HG03342 (cell line): ENCODE measurements around the gene RBM19.

ENCODE experiments used
- ATAC-seq: cut with Tn5 transposase; IDR thresholded peaks from one replicate; pipeline ENCODE4 v1.9.1; 2021; ENCODE audit warnings: mild to moderate bottlenecking, moderate library complexity; ENCODE audit not compliant: unreplicated experiment

The RBM19 gene

DNA sequence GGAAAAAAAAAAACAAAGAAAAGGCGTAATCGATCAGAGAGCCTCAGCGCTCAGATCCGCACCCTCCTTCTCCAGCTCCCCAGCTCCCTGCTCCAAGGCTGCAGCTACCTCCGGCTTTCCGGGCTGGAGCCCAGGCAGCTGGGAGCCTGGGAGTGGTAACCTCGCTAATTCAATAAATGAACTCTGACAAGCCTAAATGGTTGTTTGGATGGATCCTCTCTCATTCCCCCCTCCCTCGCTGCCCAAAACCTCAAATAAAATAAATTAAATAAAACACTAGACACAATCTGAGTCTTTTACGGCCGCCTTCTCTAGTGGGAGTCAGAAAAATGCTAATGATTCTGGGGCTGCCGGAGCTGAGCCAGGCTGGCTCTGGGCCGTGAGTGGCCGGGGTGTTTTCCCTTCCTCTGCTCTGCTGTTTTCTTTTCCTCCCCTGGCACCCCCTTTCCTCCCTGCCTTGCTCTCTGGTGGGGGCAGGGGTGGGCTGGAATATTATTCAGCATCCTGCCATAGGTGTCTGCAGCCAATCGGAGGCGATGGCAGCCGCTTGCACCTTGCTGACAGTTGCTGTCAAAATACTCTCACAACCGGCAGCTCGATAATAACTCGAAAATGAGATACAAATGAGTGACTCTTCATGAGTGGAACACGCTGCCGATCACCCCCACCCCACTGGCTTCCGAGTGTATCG lies 76.1 kb downstream of the RBM19 start:
- ATAC-seq: no peak

DNA sequence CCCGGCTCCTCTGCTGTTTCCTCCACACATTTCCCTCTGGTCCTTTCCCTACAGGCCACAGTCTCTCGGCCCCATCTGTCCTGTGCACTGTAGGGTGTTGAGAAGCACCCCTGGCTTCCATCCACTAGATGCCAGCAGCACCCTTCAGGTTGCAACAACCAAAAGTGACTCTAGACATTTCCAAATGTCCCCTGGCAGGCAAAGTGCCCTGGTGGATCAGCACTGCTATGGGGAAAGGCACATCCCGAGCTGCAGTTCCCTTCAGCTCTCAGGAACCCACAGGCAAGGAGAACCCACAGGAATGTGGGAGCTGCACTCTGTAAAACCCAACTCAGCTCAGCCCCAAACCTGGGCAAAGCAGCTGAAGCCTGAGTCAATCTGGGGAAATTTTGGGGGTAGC lies 77.0 kb downstream of the RBM19 start:
- no peak for ATAC-seq

DNA sequence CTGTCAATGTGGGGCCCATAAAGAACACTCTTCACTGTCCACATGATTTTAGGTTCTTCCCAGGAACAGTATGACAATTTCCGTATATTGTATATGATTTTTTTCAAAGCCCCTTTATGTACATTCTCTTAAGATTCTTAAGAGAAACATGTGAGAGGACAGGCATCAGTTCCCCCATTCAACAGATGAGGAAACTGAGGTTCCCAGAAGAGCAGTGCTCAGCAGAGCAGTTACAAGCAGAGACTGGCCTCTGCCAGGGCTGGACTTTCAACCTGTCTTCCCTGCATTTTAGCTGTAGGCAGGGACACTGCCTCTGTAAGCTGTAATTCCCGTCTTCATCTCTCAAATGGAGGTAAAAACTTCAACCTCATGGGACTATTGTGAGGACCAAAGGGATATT lies 77.7 kb downstream of the RBM19 start:
- ATAC-seq: no peak

DNA sequence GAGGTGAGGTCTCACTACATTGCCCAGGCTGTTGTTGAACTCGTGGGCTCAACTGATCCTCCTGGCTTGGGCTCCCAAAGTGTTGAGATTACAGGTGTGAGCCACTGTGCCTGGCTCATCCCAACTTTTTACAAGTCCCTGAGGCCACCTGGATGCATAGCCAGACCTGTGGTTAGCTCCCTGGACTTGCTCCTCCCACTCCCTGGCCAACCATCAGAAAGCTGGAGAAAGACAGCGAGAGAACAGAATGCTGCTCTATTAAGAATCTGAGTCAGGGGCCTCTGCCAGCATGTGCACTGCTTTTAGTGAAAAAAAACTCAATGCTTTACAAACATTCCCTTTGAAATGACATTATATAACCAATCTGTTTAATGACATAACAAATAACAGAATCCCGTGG lies 78.2 kb downstream of the RBM19 start:
- ATAC-seq: no peak

DNA sequence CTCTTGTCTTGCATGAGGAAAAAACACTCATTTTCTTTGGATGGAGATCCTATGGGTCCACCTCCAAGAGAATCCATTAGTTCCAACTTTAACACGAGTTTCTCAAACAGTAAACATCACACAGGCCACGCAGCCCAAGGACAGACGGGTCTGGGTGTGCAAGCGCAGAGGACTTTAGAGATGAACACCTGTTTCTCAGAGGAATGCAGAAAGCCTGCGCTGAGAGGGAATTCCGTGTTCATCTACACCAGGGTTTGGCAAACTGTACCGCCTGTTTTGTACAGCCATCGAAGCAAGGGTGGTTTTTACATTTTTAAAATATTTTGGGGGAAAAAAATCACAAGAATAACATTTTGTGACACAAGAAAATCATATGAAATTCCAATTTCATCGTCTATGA lies 79.4 kb downstream of the RBM19 start:
- ATAC-seq: no peak

DNA sequence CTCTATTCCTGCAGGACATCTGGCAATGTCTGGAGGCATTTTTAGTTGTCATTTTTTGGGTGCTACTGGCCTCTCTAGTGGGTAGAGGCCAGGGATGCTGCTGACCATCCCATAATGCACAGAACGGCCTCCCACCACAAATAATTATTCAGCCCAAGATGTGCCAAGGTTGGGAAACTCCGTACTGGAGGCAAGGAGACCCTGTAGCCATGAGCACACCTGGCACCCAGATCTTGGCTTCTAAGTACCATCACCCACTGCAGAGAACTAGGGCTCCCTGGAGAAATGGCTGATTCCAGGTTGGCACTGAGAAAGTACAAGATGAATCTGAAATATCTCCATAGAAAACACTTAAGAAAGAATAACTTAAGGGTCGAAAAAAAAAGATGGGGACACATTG lies 81.7 kb downstream of the RBM19 start:
- no peak for ATAC-seq

DNA sequence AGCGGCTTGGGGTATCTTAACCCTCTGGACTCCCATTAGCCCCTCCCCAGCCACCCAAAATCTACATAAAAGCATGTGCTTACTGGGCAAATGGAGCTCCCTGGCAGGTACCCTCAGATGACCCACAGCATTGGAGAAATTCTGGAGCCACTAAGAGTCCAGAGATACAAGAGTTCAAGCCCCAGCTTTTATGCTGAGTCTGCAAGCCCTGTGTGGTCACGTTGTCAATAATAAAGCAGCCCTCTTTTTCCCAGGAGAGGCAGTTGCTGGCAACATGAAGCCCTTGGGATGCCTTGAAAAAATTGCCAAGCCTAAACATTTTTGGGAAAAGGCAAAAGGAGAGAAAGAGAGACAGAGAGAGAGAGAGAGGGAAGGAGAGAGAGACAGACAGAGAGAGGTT lies 83.4 kb downstream of the RBM19 start:
- ATAC-seq: no peak

DNA sequence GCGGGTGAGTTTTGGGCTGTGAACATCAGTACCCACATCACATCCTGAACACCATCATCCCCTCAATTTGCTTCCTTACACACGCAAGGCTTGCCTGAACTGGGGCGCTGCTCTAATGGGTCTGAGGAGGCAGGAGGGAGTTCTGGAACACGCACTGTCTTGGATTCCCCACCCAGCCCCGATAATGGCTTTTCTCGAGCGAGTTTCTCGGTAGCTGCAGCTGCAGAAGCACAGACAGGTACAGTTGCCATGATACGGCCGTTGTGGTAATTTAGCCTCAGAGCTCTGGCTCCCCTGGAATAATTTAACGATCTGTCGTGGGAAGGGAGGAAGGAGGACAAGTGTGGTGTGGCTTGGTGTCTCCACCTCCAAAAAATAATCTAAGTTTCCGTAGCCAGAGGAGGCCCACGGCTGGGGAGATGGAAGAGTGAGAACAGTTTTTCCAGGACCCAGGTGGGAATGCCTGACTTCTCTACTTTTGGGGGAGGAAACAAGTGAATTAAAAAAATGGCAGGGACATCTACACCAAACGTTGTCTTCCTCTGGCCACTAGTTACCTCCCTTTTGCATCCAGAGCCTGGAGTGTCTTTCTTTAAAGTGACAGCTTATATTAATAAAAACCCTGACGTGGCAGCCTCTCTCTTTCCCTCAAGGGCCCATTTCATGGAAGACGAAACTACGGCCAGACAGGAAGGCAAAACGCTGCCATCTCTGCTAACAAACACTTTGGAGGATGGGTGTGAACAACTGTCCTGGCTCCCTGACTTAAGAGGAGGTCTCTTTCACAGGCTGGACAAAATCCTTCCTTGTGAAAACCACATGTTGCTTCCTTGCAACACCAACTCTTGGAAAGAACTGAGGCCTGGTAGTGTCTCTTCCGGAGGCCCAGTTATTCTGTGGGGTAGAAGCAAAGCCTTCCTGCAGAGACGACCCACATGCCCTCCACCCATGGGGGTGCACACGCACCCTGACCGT lies 84.8 kb downstream of the RBM19 start:
- ATAC-seq: no peak

DNA sequence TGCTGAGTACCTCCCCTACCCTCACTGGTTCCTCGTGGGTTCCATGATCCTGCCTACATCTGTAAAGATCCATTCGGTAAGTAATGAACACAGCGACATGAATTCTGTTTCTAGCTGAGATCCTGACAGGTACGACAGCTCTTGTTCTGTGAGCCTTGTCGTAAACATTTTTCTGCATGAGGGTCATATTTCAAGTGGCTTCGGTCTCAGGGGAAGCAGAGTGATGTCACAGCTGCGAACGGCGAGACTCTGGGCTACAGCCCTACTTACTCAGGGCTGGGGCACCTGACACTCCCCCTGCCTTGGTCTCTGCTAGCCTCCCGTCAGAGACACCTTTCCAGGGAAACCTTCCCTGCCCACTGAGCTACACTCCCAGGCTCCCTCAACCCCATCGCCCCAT lies 85.8 kb downstream of the RBM19 start:
- no peak for ATAC-seq

DNA sequence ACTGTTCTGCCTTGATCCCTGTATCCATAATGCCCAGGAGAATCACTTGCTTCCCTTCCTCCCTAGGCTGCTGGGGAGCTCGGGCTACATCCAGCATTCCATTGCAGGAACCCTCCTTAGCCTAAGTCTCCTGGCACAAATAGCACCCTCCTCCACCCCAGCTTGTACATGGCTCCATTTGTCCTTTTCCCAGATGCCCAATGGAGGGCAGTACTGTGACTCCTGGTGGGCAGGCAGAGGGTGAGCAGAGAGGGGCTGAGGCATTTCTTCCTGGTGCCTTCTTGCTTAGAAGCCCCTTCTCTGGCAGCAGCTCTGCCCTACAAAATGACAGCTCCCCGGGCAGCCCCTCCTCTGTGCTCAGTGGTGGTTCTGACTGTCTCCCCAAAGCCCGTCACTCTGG lies 86.5 kb downstream of the RBM19 start:
- ATAC-seq: no peak

DNA sequence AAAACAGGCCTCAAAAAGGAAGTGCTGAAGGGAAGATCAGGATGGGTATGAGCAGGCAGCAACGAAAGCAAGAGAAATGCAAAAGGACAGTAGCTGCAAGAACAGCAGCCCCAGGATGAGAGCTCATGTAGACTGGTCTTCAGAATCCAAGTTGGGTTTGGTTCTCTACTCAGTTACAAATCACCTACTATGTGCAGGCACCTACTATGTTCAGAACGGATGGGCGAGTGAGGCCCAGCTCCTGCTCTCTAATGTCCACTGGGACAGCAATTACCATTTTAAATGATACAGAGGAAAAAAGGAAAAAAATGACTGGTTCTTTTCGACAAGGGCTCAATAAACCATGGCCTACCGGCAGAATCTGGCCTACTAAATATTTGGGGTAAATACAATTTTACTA lies 88.5 kb downstream of the RBM19 start:
- no peak for ATAC-seq

DNA sequence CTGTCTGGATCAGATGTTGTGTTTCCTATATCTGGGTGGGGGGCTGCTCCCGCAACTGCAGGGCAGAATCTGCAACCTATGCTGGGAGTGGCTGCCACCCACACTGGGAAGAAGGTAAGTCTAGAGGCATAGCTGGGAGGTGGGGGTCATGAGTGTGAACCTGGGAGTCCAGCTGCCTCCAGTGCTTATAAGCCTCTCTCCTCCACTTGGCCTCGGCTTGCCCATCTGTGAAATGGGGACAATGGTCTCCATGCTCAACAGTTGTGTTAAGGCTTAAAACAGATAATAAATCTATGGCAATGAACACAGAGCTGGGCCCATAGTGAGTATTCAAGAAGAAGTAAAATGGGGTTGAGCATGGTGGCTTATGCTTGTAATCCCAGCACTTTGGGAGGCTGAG lies 90.0 kb downstream of the RBM19 start:
- ATAC-seq: no peak

DNA sequence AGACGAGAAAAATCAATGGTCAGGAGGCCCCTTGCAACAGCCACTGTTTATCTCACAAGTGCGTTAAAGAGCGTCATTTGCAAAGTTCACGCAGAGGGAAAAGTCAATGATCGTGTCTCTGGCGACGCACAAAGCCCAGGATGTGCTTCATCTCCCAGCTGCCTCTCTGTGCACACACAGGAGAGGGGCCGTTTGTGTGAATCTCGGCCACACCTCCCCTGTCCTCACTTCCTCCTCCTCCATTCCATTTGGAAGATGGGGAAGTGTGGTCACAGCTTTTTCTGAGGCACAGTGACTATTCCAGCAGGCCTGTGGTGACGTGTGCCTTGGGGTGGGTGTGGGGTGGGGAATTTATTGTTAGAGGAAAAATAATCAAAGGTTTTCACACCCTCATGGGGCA lies 90.4 kb downstream of the RBM19 start:
- no peak for ATAC-seq

DNA sequence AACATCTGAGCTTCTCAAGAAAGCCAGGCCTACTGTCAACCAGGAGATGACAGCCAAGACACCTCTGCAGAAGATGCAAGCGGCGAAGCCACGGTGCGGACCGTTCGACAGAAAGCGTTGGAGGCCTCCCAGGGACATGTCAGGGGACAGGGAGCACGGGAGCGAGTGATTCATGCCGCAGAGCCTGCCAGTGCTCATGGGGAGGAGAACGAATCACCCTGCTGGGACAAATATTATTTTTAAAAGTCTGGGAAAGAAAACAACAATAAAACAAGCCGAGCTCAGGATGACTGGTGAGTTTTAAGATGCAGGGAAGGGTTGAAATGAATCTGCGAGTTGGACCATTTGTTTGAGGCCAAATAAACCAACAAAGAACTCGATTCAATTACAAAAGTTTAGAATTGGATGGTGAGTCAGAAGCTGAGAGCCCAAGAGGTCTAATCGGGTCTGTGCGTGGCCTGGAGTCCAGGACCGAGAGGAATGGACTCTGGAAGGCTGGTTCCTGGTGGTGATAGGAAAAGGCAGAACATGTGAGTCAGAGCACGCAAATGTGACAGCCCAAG lies 91.0 kb downstream of the RBM19 start:
- no peak for ATAC-seq

DNA sequence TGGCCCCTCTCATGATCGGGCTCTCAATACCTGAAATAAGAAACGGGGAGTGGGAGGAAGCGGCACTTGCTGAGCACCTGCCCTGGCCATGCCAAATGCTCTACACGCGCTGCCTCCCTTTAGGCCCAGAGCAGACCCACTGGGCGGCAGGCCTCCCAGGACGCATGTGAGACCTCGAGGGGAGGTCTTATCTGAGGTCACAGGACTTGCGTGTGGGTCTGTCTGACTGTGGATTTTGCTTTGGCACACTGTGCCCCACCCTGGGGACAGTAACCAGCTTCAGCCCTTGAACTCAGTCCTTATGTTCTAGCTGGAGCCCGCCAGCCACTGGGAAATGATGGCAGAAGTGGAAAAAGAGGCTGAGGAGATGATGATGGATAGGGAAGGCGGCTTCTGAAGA lies 91.8 kb downstream of the RBM19 start:
- ATAC-seq: no peak

DNA sequence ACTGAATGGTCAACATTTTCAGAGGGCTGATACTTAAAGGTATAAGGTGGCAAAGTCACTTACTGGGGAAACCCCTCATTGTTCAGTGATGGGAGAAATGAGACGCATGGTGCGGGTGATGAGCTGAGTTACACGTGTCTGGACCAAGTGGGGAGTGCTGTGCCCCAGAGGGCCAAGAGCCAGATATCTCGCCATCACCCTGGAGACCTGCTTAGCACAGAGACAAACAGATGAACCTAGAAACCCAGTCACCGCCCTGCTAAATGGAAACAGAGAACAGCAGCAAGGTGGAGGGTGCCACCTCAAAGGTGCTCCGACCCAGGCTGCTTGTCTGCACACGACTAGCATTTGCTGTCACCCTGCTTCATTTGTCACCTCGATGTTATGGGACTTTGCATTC lies 92.4 kb downstream of the RBM19 start:
- no peak for ATAC-seq

DNA sequence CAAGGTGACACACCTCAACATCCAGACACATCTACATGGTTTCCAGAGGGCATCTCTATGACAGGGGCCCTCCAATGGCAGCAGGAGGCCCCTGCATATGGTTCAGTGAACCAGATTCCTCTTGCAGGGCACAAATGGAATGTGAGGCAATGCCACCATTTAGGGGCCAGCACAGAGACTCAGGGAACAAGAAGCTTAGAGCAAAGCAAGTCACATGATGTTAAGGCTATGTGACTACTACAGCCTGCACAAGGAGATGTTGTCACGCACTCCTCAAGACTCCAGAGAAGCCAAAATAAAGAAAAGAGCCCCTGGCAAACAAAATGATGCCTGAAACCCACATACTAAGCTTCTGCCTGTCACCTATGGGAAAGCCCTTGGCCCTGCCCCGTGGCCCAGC lies 95.2 kb downstream of the RBM19 start:
- no peak for ATAC-seq

DNA sequence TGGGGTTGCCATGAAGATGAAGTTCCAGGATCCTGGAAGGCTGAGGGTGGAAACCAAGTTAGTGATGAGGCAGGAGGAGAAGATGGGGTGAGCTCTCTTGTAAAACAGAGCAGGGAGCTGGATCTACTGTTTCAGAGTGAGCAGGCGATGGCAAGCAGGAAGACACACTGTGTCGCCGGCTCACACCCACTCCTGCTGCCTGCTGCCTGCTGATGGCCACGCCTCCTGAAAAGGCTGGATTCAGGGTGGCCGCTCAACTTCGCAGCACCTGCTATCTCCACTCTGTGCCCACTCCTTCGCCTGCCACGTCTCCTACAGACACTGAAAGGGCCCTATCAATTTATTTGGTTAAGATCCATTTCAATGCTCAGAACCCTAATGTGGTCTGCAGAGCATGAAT lies 96.1 kb downstream of the RBM19 start:
- ATAC-seq: no peak

DNA sequence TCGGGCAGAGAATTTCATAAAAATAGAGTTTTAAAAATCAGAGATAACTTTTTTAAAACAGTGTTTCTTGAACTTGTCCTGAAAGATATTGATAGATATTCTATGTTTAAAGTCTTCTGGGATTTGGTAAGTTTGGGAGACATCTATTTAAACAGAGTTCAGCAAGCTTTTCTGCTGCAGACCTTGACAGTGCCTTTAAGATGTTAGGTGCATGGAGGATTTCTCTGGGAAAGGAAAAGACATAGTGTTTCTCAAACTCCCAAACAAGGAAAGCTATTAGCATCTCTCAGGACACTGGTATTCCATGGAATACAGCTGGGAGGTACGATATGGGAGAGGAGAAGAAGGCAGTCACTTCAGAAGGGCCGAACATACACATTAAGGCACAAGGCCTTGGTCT lies 97.8 kb downstream of the RBM19 start:
- ATAC-seq: no peak

DNA sequence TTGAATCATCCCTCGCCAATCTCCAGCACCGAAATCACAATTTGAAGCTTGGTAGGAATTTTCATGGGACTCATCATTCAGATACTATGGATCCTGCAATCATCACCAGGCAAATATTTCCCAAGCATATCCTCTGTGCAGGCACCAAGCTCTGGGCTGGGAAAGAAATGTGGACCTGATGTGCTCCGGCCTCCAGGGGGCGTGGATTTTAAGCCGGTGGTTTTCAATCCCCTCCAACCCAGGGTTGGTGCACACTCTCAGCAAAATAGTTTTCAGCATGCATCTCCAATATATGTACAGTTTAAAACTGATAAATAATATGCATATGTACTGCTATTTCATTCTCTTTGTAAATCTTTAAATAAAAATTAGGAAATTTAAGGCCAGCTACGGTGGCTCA lies 98.9 kb downstream of the RBM19 start:
- no peak for ATAC-seq

DNA sequence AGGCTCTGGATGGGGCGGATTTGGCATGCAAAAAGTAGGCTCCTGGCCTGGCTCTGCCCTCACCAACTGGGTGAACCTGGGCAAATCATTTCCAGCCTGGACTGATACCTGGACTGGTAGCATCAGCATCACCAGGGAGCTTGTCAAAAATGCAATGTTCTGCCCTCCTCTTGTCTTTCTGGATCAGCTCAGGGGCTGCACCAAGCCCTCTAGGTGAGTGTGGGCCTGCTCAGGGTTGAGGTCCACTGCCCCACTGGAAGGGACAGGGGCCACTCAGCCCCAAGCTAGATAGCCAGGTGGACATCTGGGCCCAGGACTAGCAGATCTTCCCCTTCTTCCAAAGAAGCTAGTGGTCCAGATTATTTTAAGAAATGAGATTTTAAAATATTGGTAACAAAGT lies 99.6 kb downstream of the RBM19 start:
- no peak for ATAC-seq

DNA sequence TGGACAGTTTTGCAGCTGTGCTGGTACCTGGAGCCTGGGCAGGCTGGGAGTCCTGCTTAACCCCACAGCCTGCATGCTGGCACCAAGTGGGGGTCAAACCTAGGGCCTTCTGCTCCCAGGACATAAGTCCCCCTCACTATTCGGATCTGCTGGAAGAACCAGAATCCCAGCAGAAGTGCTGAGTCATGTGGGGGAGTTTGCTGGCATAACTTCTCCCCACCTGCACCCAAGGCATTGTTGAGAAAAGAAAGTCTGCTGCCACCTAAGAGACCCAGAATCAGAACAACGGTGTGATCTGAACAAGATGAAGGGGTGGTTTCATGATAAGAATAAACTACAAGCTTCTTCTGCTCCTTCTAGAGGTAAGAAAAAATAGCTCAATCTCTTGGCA lies 102.7 kb downstream of the RBM19 start:
- no peak for ATAC-seq
